Erythroblast (primary cell): ENCODE results near the gene IPO4.

ENCODE experiments used
- GATA1 ChIP-seq: IDR thresholded peaks from 2 replicates; pipeline ENCODE4 v1.6.1; 2011; ENCODE audit warnings: low read depth, mild to moderate bottlenecking, control low read depth, low read length, moderate library complexity
- POLR2A ChIP-seq: IDR thresholded peaks from 2 replicates; pipeline ENCODE4 v1.6.1; 2011; ENCODE audit warnings: mild to moderate bottlenecking, low read length

- TF ChIP-seq POLR2A (no peak), GATA1 (no peak)
Observed at GRCh38 chr14:24139272-24139934, 49.2 kb downstream of the IPO4 start.
